ENCODE measurements around the gene GNPTG. TPM values are rescaled to one million over a fixed set of nuclear protein-coding genes. Genes with fewer than 3 reads are reported as not detected.

GNPTG gene
- total and polyA plus RNA-seq, 2 of the 13 experiments (the other 11 are each of a cell fraction or from before 2014, with no cell fraction given) = 22.7 to 71.1 TPM

GRCh38 chr16:1349351-1349750 is 2.4 kb upstream of the GNPTG start:
- in situ Hi-C loops (cut with HindIII; ENCODE audit: extremely low pct_ligation_motif_present, low pct_unique_long_range_greater_than_20kb) = no loop called here
- no peak overlapping the region for H3K4me3 ChIP-seq (replicated peaks in 1 of 3; ENCODE audit: insufficient read depth in 1 of 3, low read depth in 2 of 3, low read length in 3 of 3)
- BruUV-seq (replicated peaks) = no TSS peak

More at GRCh38 chr16:1349351-1349750, 2.4 kb upstream of the GNPTG start:
- no peaks in the 10 kb centered on the region for H3K9me3 ChIP-seq (ENCODE audit: low read length)
- FAIRE-seq (no peak), ATAC-seq (no peak), DNase-seq (ENCODE audit: low spot score) (no peak)
- H3K4me2 ChIP-seq (ENCODE audit: low read depth, low read length) = no peak overlapping the region
- peaks cover 6 to 14% of the 10 kb centered on the region in 2 experiments; a peak in 4 of 5 replicates for H3K36me3 ChIP-seq (replicated peaks in 1 of 2; ENCODE audit: control insufficient read depth in 1 of 2, insufficient read depth in 2 of 2, low read length in 2 of 2)
- H3K27me3 ChIP-seq (ENCODE audit: control insufficient read depth in 1 of 2, insufficient read depth in 2 of 2, low read length in 2 of 2) = no peaks in the 10 kb centered on the region; a peak in 1 of 5 replicates
- TF ChIP-seq KLF6 (CRISPR knock-in tag; IDR thresholded peaks at IDR 0.05) (no peak), ZSCAN29 (CRISPR knock-in tag; conservative IDR thresholded peaks at IDR 0.05) (no peak), ZFP41 (CRISPR knock-in tag; IDR thresholded peaks at IDR 0.05; ENCODE audit: borderline replicate concordance) (no peak), ZNF883 (CRISPR knock-in tag; IDR thresholded peaks at IDR 0.05; ENCODE audit: not compliant biosample characterization) (no peak), ZNF513 (CRISPR knock-in tag; conservative IDR thresholded peaks at IDR 0.05) (no peak), PLRG1 (conservative IDR thresholded peaks at IDR 0.05) (no peak), NR2F2 (IDR thresholded peaks at IDR 0.05; ENCODE audit: borderline replicate concordance, low read depth) (no peak), ZNF841 (CRISPR knock-in tag; IDR thresholded peaks at IDR 0.05; ENCODE audit: borderline replicate concordance) (no peak), ZNF615 (CRISPR knock-in tag; IDR thresholded peaks at IDR 0.05; ENCODE audit: borderline replicate concordance) (no peak), ZFP91 (CRISPR knock-in tag; IDR thresholded peaks at IDR 0.05; ENCODE audit: borderline replicate concordance) (no peak), FIP1L1 (IDR thresholded peaks at IDR 0.05; ENCODE audit: borderline replicate concordance, insufficient read depth, low read depth, low read length) (no peak), HBP1 (CRISPR knock-in tag; IDR thresholded peaks at IDR 0.05; ENCODE audit: low read depth) (no peak), MLX (CRISPR knock-in tag; IDR thresholded peaks at IDR 0.05) (no peak), GPBP1L1 (CRISPR knock-in tag; IDR thresholded peaks at IDR 0.05) (no peak)
- peaks cover 32% of the 10 kb centered on the region for H3K4me1 ChIP-seq (ENCODE audit: insufficient read depth, low read length)
- H3K9ac ChIP-seq (ENCODE audit: insufficient read depth, low read depth, low read length) = no peak overlapping the region
- ChIA-PET CTCF (ENCODE audit: low intra/inter-chr PET ratio, low total read pairs) (no interaction called here), POLR2A (no interaction called here)
- peaks cover 37% of the 10 kb centered on the region for H3K79me2 ChIP-seq (ENCODE audit: insufficient read depth, low read length)
- H2AFZ ChIP-seq (ENCODE audit: low read length) = no peak overlapping the region
- intact Hi-C loops (cut with micrococcal nuclease; ENCODE audit: unreplicated experiment) = no loop called here
- WGBS (ENCODE audit: low lambda C conversion rate) = 97% methylated on average over 16 of the region's 16 CpGs
- no peak overlapping the region for H3K27ac ChIP-seq (ENCODE audit: extremely low read length, insufficient read depth, low read length)
- H4K20me1 ChIP-seq (ENCODE audit: insufficient read depth, low read length) = no peaks in the 10 kb centered on the region
